Esophagus squamous epithelium (tissue), 4 donors: ENCODE results near the gene ABLIM2.

ENCODE experiments used
- POLR2A ChIP-seq, 4 donors: fragments of 450-650 bp; IDR thresholded peaks; one replicate each; pipeline ENCODE4 v1.6.1; 2017; ENCODE audit warnings: antibody characterized with exemption in 4 of 4, mild to moderate bottlenecking in 4 of 4, moderate library complexity in 3 of 4
- TF ChIP-seq, protein P1 (sequence below), 6 experiments: fragments of 450-650 bp in 4 of 6; fragments of 200-600 bp in 2 of 6; sonication (generic) in 2 of 6; IDR thresholded peaks; one replicate each; pipeline ENCODE4 v1.5.1; 2016 to 2019; ENCODE audit warnings: antibody characterized with exemption in 6 of 6, mild to moderate bottlenecking in 4 of 6, moderate library complexity in 4 of 6

DNA sequence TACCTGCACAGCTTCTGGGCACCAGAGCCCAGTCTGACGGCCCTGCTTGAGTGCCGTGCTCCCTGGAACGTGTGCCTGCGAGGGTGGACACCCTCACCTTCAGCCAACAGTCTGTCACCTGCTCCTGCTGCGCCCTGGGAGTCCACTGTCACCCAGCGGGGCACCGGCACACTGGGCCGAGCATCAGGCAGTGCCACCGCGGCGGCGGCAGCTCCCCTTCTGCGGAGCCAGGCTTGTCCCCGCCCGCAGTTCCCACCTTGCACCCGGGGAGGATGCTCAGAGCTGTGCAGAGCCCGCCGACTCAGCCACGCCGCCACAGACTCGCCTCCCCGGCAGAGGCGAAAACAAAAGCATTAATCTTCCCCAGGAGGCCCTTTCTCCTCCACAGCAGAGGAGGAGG, 86.8 kb downstream of the ABLIM2 start:
- TF ChIP-seq, protein P1, sequence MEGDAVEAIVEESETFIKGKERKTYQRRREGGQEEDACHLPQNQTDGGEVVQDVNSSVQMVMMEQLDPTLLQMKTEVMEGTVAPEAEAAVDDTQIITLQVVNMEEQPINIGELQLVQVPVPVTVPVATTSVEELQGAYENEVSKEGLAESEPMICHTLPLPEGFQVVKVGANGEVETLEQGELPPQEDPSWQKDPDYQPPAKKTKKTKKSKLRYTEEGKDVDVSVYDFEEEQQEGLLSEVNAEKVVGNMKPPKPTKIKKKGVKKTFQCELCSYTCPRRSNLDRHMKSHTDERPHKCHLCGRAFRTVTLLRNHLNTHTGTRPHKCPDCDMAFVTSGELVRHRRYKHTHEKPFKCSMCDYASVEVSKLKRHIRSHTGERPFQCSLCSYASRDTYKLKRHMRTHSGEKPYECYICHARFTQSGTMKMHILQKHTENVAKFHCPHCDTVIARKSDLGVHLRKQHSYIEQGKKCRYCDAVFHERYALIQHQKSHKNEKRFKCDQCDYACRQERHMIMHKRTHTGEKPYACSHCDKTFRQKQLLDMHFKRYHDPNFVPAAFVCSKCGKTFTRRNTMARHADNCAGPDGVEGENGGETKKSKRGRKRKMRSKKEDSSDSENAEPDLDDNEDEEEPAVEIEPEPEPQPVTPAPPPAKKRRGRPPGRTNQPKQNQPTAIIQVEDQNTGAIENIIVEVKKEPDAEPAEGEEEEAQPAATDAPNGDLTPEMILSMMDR (IDR thresholded peaks at IDR 0.05) = no peak
- TF ChIP-seq POLR2A (IDR thresholded peaks at IDR 0.05) = no peak
